ENCODE data around the gene GALNT17. TPM values are rescaled to one million over a fixed set of nuclear protein-coding genes. Genes with fewer than 3 reads are reported as not detected.
"Not testable (repeated sequence)": the region's sequence is repeated elsewhere in the genome, so short reads cannot be mapped to it uniquely, and the experiment has no call there.

GALNT17 gene
- total RNA-seq, 1 experiment from 2014 or later: not detected

DNA sequence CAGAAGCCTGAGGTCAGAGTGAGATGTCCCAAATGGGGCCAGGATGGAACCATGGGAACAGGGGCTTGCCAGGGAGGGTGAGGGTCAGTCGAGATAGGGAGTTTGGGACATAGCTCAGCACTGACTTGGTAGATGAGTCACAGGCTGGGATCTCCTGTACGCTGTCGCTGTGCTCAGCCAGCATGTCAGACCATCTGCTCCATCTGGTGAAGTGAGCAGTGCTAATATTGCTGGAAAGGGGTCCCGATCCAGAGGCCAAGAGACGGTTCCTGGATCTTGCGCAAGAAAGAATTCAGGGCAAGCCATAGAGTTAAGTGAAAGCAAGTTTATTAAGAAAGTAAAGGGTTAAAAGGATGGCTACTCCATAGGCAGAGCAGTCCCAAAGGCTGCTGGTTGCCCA, 505.6 kb downstream of the GALNT17 start:
- H3K4me3 ChIP-seq (ENCODE audit: low read depth, low read length, poor library complexity, severe bottlenecking): no peak overlapping the region
- intact Hi-C loops (cut with micrococcal nuclease; ENCODE audit: unreplicated experiment): no loop called here
- H3K4me1 ChIP-seq (ENCODE audit: insufficient read depth, low read length, poor library complexity, severe bottlenecking): no peaks in the 10 kb centered on the region
- H3K27ac ChIP-seq (ENCODE audit: low read depth, low read length, poor library complexity, severe bottlenecking): no peak overlapping the region
- DNase-seq (ENCODE audit: low spot score): no peak
- no peaks in the 10 kb centered on the region for H3K27me3 ChIP-seq (replicated peaks; ENCODE audit: insufficient read depth, low read depth, low read length, poor library complexity)
- H3K36me3 ChIP-seq (ENCODE audit: insufficient read depth, low read length, poor library complexity, severe bottlenecking): no peaks in the 10 kb centered on the region
- ChIA-PET POLR2A (ENCODE audit: low non-redundant PET) (no interaction called here), CTCF (no interaction called here)
- TF ChIP-seq, protein P1, sequence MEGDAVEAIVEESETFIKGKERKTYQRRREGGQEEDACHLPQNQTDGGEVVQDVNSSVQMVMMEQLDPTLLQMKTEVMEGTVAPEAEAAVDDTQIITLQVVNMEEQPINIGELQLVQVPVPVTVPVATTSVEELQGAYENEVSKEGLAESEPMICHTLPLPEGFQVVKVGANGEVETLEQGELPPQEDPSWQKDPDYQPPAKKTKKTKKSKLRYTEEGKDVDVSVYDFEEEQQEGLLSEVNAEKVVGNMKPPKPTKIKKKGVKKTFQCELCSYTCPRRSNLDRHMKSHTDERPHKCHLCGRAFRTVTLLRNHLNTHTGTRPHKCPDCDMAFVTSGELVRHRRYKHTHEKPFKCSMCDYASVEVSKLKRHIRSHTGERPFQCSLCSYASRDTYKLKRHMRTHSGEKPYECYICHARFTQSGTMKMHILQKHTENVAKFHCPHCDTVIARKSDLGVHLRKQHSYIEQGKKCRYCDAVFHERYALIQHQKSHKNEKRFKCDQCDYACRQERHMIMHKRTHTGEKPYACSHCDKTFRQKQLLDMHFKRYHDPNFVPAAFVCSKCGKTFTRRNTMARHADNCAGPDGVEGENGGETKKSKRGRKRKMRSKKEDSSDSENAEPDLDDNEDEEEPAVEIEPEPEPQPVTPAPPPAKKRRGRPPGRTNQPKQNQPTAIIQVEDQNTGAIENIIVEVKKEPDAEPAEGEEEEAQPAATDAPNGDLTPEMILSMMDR (conservative IDR thresholded peaks at IDR 0.05; ENCODE audit: low read depth, low read length): no peak
- TF ChIP-seq EZH2 (IDR thresholded peaks at IDR 0.05; ENCODE audit: borderline replicate concordance, low read depth, low read length, poor library complexity, severe bottlenecking): no peak
- no TSS peak for BruUV-seq (replicated peaks)
- peaks cover 11% of the 10 kb centered on the region for H3K9me3 ChIP-seq (ENCODE audit: low read depth, low read length, poor library complexity, severe bottlenecking)

- H3K4me3 ChIP-seq (ENCODE audit: low read depth, low read length, poor library complexity, severe bottlenecking): no peak overlapping the region
- intact Hi-C loops (cut with micrococcal nuclease; ENCODE audit: unreplicated experiment): no loop called here
- H3K27ac ChIP-seq (ENCODE audit: low read depth, low read length, poor library complexity, severe bottlenecking): no peak overlapping the region
- peaks cover 11% of the 10 kb centered on the region for H3K9me3 ChIP-seq (ENCODE audit: low read depth, low read length, poor library complexity, severe bottlenecking)
- TF ChIP-seq, protein P1 (conservative IDR thresholded peaks at IDR 0.05; ENCODE audit: low read depth, low read length): no peak
- TF ChIP-seq EZH2 (IDR thresholded peaks at IDR 0.05; ENCODE audit: borderline replicate concordance, low read depth, low read length, poor library complexity, severe bottlenecking): no peak
- H3K27me3 ChIP-seq (replicated peaks; ENCODE audit: insufficient read depth, low read depth, low read length, poor library complexity): no peaks in the 10 kb centered on the region
- no peak for DNase-seq (ENCODE audit: low spot score)
- no peaks in the 10 kb centered on the region for H3K4me1 ChIP-seq (ENCODE audit: insufficient read depth, low read length, poor library complexity, severe bottlenecking)
- ChIA-PET POLR2A (ENCODE audit: low non-redundant PET) (no interaction called here), CTCF (no interaction called here)
- no TSS peak for BruUV-seq (replicated peaks)
- no peaks in the 10 kb centered on the region for H3K36me3 ChIP-seq (ENCODE audit: insufficient read depth, low read length, poor library complexity, severe bottlenecking)
These were observed 506.2 kb downstream of the GALNT17 start for GRCh38 chr7:71638108-71638507.

DNA sequence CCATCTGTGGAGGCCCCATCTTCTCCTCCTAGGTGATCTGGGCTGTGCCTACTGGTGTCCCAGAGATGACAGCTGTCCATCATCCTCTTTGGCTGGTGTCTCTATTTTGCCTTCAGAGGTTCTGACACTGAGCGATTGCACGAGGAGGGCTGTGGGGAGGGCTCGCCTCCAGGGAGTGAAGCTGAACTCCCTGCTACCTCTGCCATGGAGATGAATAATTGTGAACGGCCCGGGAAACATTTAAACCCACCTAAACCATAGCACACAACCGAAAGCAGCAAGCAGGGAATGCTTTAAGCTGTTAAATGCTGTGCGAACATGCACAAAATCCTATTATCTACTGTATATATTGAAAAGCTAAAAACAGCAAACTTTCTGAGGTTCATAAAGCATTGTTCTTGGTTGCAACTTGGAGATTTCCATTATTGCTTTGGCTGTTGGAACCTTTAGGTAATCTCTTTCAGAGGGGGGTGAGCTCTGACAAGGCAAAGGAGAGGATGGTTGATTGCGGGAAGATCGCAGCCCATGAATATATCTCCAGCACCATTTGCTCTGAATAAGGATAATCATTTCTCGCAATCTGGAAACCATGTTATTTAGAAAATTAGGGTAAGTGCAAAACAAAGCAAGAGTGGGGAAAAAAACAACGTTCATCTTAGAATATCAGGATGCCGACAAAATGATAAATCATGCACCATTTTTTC, 507.6 kb downstream of the GALNT17 start:
- no peak overlapping the region for H3K4me3 ChIP-seq (ENCODE audit: low read depth, low read length, poor library complexity, severe bottlenecking)
- ChIA-PET POLR2A (ENCODE audit: low non-redundant PET) (no interaction called here), CTCF (no interaction called here)
- no TSS peak for BruUV-seq (replicated peaks)
- no peak overlapping the region for H3K27ac ChIP-seq (ENCODE audit: low read depth, low read length, poor library complexity, severe bottlenecking)
- H3K9me3 ChIP-seq (ENCODE audit: low read depth, low read length, poor library complexity, severe bottlenecking): peaks cover 18% of the 10 kb centered on the region
- H3K27me3 ChIP-seq (replicated peaks; ENCODE audit: insufficient read depth, low read depth, low read length, poor library complexity): no peaks in the 10 kb centered on the region
- intact Hi-C loops (cut with micrococcal nuclease; ENCODE audit: unreplicated experiment): no loop called here
- TF ChIP-seq, protein P1 (conservative IDR thresholded peaks at IDR 0.05; ENCODE audit: low read depth, low read length): no peak
- TF ChIP-seq EZH2 (IDR thresholded peaks at IDR 0.05; ENCODE audit: borderline replicate concordance, low read depth, low read length, poor library complexity, severe bottlenecking): no peak
- no peak for DNase-seq (ENCODE audit: low spot score)
- H3K36me3 ChIP-seq (ENCODE audit: insufficient read depth, low read length, poor library complexity, severe bottlenecking): no peaks in the 10 kb centered on the region
- no peaks in the 10 kb centered on the region for H3K4me1 ChIP-seq (ENCODE audit: insufficient read depth, low read length, poor library complexity, severe bottlenecking)

DNA sequence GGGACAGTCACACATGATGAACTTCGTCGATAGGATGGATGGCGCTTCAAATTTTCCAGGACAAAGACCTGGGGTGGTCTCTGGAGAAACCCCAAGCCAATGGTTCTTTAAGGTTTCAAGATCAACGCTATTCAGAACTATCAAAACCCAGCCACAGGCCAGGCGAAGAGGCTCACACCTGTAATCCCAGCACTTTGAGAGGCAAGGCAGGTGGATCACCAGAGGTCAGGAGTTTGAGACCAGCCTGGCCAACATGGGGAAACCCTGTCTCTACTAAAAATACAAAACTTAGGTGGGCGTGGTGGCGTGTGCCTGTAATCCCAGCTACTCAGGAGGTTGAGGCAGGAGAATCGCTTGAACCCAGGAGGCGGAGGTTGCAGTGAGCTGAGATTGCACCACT, 511.1 kb downstream of the GALNT17 start:
- H3K4me1 ChIP-seq (ENCODE audit: insufficient read depth, low read length, poor library complexity, severe bottlenecking); intact Hi-C loops (cut with micrococcal nuclease; ENCODE audit: unreplicated experiment); DNase-seq (ENCODE audit: low spot score); H3K27me3 ChIP-seq (replicated peaks; ENCODE audit: insufficient read depth, low read depth, low read length, poor library complexity); CTCF ChIA-PET; H3K4me3 ChIP-seq (ENCODE audit: low read depth, low read length, poor library complexity, severe bottlenecking); H3K27ac ChIP-seq (ENCODE audit: low read depth, low read length, poor library complexity, severe bottlenecking); BruUV-seq (replicated peaks); H3K36me3 ChIP-seq (ENCODE audit: insufficient read depth, low read length, poor library complexity, severe bottlenecking); POLR2A ChIA-PET (ENCODE audit: low non-redundant PET): not testable (repeated sequence)
- H3K9me3 ChIP-seq (ENCODE audit: low read depth, low read length, poor library complexity, severe bottlenecking): peaks cover 19% of the 10 kb centered on the region

Measured in A673 (cell line).